ENCODE data around the gene SHISA8. TPM values are rescaled to one million over a fixed set of nuclear protein-coding genes. Genes with fewer than 3 reads are reported as not detected.
A peak's percentile ranks its signal among the peaks of the same experiment; 100 is the strongest.

Gene SHISA8
- total and polyA plus RNA-seq, 2 of the 13 experiments (the other 11 are each of a cell fraction or from before 2014, with no cell fraction given): not detected

GRCh38 chr22:41946629-41947423 is 32.0 kb upstream of the SHISA8 start, which contains the start of gene CENPM (continued):
- TF ChIP-seq PAWR (CRISPR knock-in tag; IDR thresholded peaks at IDR 0.05; ENCODE audit: borderline replicate concordance) (peak; percentile 86; the same call in 1 of the 2 replicates), HOMEZ (CRISPR knock-in tag; IDR thresholded peaks at IDR 0.05; ENCODE audit: low read depth) (no peak; the same call in 1 of the 2 replicates), ZNF20 (CRISPR knock-in tag; IDR thresholded peaks at IDR 0.05) (0 out of 2 replicates have a peak, but pooled peaks have one; percentile 42), HNF1A (IDR thresholded peaks at IDR 0.05; ENCODE audit: low read depth) (no peak), HNF1A (CRISPR knock-in tag; IDR thresholded peaks at IDR 0.05; ENCODE audit: borderline replicate concordance) (peak; percentile 61; the same call in 1 of the 2 replicates), ZBTB7B (CRISPR knock-in tag; IDR thresholded peaks at IDR 0.05) (no peak; the same call in 1 of the 2 replicates), HNF4A (CRISPR knock-in tag; IDR thresholded peaks at IDR 0.05) (no peak; the same call in 1 of the 2 replicates), TFDP1 (CRISPR knock-in tag; IDR thresholded peaks at IDR 0.05; ENCODE audit: borderline replicate concordance) (peak; percentile 97; the same call in 1 of the 2 replicates), ZNF362 (CRISPR knock-in tag; IDR thresholded peaks at IDR 0.05; ENCODE audit: borderline replicate concordance) (peak; percentile 36; the same call in 1 of the 2 replicates), EEA1 (CRISPR knock-in tag; IDR thresholded peaks at IDR 0.05; ENCODE audit: borderline replicate concordance) (no peak; the same call in 1 of the 2 replicates), GLMP (CRISPR knock-in tag; IDR thresholded peaks at IDR 0.05; ENCODE audit: borderline replicate concordance) (no peak), ZNF615 (CRISPR knock-in tag; IDR thresholded peaks at IDR 0.05; ENCODE audit: borderline replicate concordance) (no peak; the same call in 1 of the 2 replicates), RBM22 (optimal IDR thresholded peaks at IDR 0.05; ENCODE audit: low read length) (no peak), ZBTB21 (CRISPR knock-in tag; IDR thresholded peaks at IDR 0.05) (no peak), SALL1 (CRISPR knock-in tag; IDR thresholded peaks at IDR 0.05) (peak; percentile 63), MTF1 (CRISPR knock-in tag; IDR thresholded peaks at IDR 0.05) (peak; percentile 66; the same call in 1 of the 2 replicates), GABPB1 (CRISPR knock-in tag; IDR thresholded peaks at IDR 0.05) (peak; percentile 70), ZNF143 (CRISPR knock-in tag; IDR thresholded peaks at IDR 0.05) (no peak; the same call in 1 of the 2 replicates), SP4 (CRISPR knock-in tag; IDR thresholded peaks at IDR 0.05) (peak; percentile 87)

Data from HepG2 (cell line).